Skeletal muscle satellite cell (primary cell): ENCODE measurements around the gene MCRS1.

Experiments used
- H3K27me3 ChIP-seq: 2 replicates; pipeline ENCODE4 v1.7.0; 2013; ENCODE audit warnings: low read length; ENCODE audit not compliant: control insufficient read depth, insufficient read depth
- H3K36me3 ChIP-seq: 2 replicates; pipeline ENCODE4 v1.7.0; 2013; ENCODE audit warnings: mild to moderate bottlenecking, control low read depth, low read length; ENCODE audit not compliant: insufficient read depth
- H3K4me1 ChIP-seq: 2 replicates; pipeline ENCODE4 v1.7.0; 2013; ENCODE audit warnings: low read length; ENCODE audit not compliant: control insufficient read depth, insufficient read depth
- H3K4me2 ChIP-seq: 2 replicates; pipeline ENCODE4 v1.7.0; 2013; ENCODE audit warnings: mild to moderate bottlenecking, low read length
- H3K4me3 ChIP-seq: 2 replicates; pipeline ENCODE4 v1.7.0; 2013; ENCODE audit warnings: low read length
- H3K9ac ChIP-seq: 2 replicates; pipeline ENCODE4 v1.7.0; 2013; ENCODE audit warnings: mild to moderate bottlenecking, low read depth, low read length, moderate library complexity
- H3K9me3 ChIP-seq: replicated peaks from 2 replicates; pipeline ENCODE4 v1.7.0; 2013; ENCODE audit warnings: mild to moderate bottlenecking, control low read depth, low read length

The MCRS1 gene

DNA sequence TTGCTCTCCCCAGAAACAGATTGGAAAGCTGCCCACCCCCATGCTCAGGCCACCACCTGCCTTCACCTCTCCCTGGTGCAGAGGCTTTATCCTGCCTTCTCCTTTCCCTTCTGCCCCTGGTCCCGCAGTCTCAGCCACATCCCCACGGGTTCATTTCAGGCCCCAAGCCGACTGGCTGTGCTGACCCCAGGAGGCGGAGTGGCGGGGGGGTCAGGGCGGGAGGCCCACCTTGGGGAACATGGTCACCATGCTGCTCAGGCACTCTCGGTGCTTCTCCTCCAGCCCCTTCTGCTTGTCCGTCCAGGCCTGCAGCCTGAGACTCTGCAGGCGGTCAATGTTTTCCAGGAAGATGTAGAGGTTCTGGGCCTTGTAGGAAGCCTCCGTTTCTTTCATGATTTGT, 30.6 kb upstream of the MCRS1 start:
- H3K4me3 ChIP-seq, result no peak overlapping the region
- H3K27me3 ChIP-seq, result no peaks in the 10 kb centered on the region
- H3K4me1 ChIP-seq, result no peaks in the 10 kb centered on the region
- no peaks in the 10 kb centered on the region for H3K9me3 ChIP-seq
- H3K9ac ChIP-seq, result no peak overlapping the region
- peaks cover 4% of the 10 kb centered on the region for H3K36me3 ChIP-seq
- H3K4me2 ChIP-seq, result no peak overlapping the region

DNA sequence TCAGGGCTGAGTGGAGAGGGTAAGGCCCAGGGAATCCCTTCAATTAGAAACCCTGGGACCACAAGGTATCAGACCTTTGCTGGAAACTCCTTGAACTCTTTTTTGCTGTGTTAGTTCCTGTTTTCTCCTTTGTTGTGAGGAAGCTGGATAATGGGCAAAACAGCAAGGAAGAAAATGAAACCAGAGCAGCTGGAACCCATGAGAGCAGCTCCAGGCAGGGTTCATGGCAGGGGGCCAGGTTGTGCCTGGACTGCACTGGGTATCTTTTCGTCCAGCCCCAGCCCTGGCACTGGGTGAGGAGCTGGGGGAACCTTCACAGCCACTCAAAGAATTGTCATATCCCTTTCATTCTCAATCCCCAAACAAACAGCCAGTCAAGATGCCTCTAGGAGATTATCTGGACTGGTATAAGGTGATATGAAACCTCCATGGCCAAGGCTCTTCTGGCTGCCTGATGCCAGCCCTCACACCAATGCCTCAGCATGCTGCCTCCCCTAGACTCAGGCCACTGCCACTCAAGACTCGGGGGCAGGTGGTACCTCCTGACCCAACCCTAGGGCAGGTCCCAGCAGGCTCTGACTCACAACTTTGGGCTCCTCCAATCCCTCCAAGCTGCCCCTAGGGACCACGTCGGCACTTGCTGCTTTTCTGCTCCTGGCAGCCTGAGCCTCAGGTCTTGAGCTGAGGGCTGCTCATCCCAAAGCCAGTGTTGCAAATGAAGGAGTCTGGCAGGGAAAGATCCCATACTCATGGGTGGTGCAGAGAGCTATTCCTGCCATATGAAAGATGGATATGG, 21.0 kb upstream of the MCRS1 start:
- Histone ChIP-seq H3K27me3 (no peaks in the 10 kb centered on the region), H3K9me3 (no peaks in the 10 kb centered on the region), H3K4me3 (no peak overlapping the region), H3K4me1 (no peaks in the 10 kb centered on the region), H3K9ac (no peak overlapping the region), H3K4me2 (no peak overlapping the region), H3K36me3 (no peaks in the 10 kb centered on the region)

- no peaks in the 10 kb centered on the region for H3K36me3 ChIP-seq
Observed at GRCh38 chr12:49588281-49588680, 20.3 kb upstream of the MCRS1 start.

DNA sequence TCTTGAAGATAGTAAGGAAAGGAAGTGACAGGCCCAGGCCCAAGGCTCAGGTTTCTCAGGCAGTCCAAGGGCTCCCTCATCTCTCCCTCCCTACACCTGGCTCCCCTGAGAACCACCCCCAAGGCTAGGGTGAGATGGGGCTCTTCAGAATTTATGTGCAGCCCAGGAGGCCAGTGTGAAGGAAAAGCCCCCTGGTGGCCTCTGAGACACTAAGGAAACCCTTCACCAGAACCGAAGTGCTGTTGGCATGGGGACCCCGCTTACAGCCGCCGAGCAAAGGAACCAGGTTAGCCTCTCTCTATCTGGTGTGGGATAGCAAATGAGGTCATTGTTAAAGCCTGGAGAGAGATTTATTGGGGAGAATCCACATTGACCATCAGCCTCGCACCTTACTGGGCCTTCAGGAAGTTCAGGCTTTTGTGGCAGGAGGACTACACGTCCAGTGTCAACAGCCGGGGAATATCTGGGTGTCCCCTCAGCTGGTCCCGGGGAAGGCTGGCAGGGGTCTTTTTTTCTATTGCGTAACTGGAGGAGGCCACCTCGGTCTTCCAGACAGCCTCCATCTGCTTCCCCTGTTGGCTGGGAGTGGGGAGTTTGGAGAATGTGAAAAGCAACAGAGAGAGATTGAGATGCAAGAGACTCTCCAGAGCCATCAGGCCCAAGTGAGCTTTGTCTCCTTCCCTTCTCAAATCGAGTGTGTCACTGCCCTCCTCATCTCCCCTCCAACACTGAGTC, 19.4 kb upstream of the MCRS1 start:
- Histone ChIP-seq H3K9ac (no peak overlapping the region), H3K4me3 (no peak overlapping the region), H3K27me3 (no peaks in the 10 kb centered on the region), H3K4me1 (peaks cover 10% of the 10 kb centered on the region), H3K4me2 (no peak overlapping the region), H3K9me3 (no peaks in the 10 kb centered on the region), H3K36me3 (no peaks in the 10 kb centered on the region)

More at GRCh38 chr12:49588281-49588680, 20.3 kb upstream of the MCRS1 start:
- H3K9ac ChIP-seq, result no peak overlapping the region
- peaks cover 6% of the 10 kb centered on the region for H3K4me1 ChIP-seq
- no peak overlapping the region for H3K4me3 ChIP-seq
- H3K4me2 ChIP-seq, result no peak overlapping the region
- H3K9me3 ChIP-seq, result no peaks in the 10 kb centered on the region
- no peaks in the 10 kb centered on the region for H3K27me3 ChIP-seq

DNA sequence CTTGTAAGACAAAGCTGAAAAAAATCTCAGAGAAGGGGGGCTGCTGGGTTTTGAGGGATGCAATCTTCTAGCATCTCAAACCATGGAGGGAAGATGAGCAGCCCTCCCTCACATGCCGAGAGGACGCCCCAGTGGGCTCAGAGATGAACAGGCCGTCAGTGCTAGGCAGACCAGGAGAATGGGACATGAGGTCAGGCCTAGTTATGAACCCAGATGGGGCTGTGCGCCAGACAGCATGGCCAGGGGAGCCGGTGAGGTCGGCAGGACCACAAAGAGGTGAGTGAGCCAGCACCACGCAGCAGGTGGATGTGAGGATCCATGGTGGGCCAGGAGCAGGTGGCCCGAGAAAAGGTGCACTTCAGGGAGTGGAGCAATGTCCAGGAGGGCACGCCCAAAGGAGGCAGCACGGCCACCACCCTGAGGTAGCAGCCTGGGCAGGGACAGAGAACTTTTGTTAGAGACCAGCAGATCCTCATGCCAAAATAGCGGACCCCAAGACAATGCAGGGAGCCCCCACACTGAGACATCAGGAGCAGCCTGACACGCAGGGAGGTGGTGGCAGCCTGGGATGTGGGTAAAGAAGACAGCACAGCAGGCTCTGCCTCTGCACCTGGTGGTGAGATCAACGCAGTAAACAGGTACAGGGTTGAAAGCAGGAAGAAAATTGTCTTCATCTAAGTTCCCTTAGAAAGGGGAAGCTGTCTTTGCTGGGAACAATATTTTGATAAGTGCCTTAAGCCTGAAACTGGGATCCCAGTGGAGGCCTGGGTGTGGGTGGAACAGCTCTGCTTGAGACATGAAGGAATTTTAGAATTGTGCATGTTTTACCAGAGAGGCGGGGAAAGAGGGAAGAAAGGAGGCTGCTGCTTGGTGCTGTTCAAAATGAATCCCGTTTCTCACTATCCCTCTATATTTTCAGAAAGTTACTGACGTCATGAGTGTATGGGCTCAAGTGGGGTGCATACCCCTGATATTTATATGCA, 17.8 kb upstream of the MCRS1 start:
- no peaks in the 10 kb centered on the region for H3K9me3 ChIP-seq
- no peak overlapping the region for H3K4me3 ChIP-seq
- H3K4me2 ChIP-seq, result no peak overlapping the region
- no peaks in the 10 kb centered on the region for H3K27me3 ChIP-seq
- peaks cover 12% of the 10 kb centered on the region for H3K4me1 ChIP-seq
- H3K36me3 ChIP-seq, result no peaks in the 10 kb centered on the region
- H3K9ac ChIP-seq, result no peak overlapping the region

DNA sequence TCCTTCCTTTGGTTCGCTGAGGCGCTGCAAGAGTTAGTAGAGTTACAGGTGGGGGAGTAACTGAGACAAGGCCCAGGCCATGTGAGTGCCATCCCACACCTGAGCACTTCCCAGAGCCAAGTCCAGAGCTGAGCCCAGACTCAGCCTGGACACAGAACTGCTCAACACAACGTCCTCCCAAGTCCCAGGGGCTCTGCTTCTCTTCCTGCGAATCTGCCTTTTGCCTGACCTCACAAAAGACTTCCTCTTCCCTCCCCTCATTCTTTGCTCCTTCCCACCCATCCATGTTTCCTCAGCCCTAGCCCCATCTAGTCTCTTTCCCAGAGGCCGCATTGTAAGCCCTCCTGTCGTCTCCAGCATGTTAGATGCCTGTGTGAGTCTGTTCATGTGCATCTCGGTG, 16.6 kb upstream of the MCRS1 start:
- Histone ChIP-seq H3K27me3 (no peaks in the 10 kb centered on the region), H3K9me3 (no peaks in the 10 kb centered on the region), H3K4me2 (no peak overlapping the region), H3K9ac (no peak overlapping the region), H3K36me3 (no peaks in the 10 kb centered on the region), H3K4me3 (no peak overlapping the region), H3K4me1 (peaks cover 14% of the 10 kb centered on the region)

DNA sequence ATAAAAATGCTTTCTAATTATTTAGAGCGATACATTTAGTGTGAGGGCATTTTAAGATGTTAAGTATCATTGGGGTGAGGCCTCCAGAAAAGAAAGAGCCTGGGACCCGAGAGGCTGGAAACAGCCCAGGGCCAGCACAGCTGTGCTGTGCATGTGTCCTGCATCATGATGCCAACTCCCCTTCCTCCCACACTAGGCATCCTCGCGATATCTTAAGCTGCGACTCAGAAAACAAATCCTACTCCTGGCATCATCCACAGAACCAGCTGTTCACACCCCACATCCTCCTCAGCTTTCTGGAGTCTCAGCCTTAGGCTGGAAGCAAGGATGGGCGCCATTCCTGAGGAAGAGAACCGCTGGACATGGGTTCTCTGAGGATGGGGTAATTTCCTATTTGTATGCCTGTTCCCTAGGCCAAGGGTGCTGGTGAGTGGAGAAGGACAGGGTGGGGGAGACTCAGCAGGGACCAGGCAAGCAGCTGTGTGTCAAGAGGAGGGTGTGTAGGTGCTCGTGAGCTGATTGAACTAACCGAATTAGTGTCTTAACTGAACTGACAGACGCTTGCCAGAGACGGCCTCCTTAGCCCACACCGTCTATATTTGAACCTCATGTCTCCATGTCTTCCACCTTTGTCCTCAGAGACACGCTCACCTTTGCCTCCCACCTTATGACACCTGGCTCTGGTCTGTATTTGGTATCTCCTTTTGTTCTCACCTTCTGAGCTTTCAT, 15.6 kb upstream of the MCRS1 start:
- H3K36me3 ChIP-seq, result no peaks in the 10 kb centered on the region
- peaks cover 14% of the 10 kb centered on the region for H3K4me1 ChIP-seq
- H3K27me3 ChIP-seq, result no peaks in the 10 kb centered on the region
- no peaks in the 10 kb centered on the region for H3K9me3 ChIP-seq
- H3K9ac ChIP-seq, result no peak overlapping the region
- H3K4me3 ChIP-seq, result no peak overlapping the region
- no peak overlapping the region for H3K4me2 ChIP-seq

DNA sequence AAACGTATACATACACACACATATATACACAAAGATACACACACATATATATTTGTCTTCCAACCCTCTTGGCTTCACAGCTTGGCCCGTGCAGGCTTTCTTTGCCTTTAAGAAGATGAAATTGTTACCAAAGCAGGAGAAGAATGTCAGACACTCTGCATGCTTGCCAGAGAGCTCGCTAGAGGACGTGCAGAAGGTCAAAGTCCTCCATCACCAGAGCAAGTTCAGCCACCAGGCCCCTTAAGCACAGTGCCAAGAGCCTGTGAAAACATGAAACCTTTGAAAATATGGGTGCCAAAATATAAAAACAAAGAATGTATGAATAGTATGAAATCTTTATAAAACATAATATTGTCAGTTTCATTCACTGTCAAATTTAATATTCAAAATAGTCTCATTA, 14.9 kb upstream of the MCRS1 start:
- no peaks in the 10 kb centered on the region for H3K9me3 ChIP-seq
- H3K4me2 ChIP-seq, result no peak overlapping the region
- H3K4me1 ChIP-seq, result peaks cover 14% of the 10 kb centered on the region
- no peak overlapping the region for H3K9ac ChIP-seq
- H3K36me3 ChIP-seq, result no peaks in the 10 kb centered on the region
- no peaks in the 10 kb centered on the region for H3K27me3 ChIP-seq
- H3K4me3 ChIP-seq, result no peak overlapping the region

DNA sequence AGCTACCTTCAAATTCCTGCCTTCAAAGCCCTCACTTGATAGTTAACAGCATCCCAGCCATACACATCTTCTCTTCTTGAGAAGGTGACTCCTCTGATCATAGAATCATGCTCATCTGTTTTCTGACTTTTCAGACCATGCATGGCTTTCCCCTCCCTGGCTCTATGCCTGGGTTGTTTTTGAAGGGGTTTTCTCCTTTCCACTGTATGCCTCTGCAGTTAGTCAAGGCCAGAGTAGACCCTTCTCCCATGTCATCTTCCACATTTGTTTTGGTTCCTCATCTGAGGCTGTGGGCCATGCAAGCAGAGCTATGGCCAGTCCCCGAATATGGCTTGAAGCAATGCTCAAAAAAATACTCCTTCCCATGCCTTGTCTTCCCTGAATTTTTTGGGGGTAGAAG, 14.3 kb upstream of the MCRS1 start:
- no peak overlapping the region for H3K4me2 ChIP-seq
- no peaks in the 10 kb centered on the region for H3K27me3 ChIP-seq
- no peak overlapping the region for H3K4me3 ChIP-seq
- no peaks in the 10 kb centered on the region for H3K36me3 ChIP-seq
- H3K9me3 ChIP-seq, result no peaks in the 10 kb centered on the region
- peaks cover 14% of the 10 kb centered on the region for H3K4me1 ChIP-seq
- no peak overlapping the region for H3K9ac ChIP-seq

DNA sequence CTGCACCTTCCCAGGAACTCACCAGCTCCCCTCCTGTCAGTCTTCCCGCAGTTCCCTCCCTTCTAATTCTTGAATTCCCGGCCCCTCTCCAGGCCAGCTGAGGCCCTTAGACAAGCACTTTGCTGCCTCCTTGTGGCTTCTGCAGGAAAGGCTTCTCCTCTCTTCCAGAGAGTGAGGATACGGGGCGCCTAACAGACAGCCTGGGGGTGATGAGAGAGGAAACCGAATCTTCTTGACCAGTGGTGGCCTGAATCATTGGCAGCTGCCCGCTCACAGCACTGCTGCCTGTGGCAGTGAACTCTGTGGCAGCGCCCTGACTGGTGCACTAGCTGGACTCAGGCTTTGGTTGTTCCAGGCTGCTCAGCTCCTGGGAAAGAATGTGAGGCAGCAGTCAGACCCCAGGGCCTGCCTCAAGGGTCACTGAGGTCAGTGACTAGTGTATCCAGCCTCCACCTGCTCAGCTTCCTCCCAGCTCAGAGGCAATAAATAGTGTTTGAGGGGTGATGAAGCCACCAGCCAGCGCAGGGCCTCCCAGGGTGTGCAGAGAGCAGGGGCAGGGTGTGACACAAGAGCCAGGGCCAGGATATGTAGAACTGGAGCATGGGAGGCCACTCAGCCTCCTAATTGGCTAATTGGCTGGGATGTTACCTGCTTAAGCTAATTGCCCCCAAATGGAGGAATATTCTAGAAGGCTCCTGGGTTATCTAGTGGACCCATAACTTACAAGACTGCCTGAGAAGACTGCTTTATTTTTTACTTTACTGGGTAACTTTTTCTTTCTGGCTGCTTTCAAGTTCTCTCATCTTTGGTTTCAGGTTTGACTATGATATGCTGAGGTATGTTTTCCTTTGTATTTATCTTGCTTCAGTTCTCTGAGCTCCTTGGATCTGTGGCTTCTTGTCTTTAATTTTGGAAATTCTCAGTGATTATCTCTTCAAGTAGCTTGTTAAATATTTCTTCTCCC, 12.9 kb upstream of the MCRS1 start:
- no peaks in the 10 kb centered on the region for H3K36me3 ChIP-seq

More for the DNA sequence above, 12.9 kb upstream of the MCRS1 start:
- H3K27me3 ChIP-seq, result no peaks in the 10 kb centered on the region
- no peak overlapping the region for H3K9ac ChIP-seq
- H3K4me1 ChIP-seq, result peaks cover 14% of the 10 kb centered on the region
- H3K9me3 ChIP-seq, result no peaks in the 10 kb centered on the region
- no peak overlapping the region for H3K4me3 ChIP-seq
- no peak overlapping the region for H3K4me2 ChIP-seq
